Hair follicular keratinocyte (primary cell): ENCODE data around the gene RETREG1. TPM values are rescaled to one million over a fixed set of nuclear protein-coding genes. Genes with fewer than 3 reads are reported as not detected.

Experiments used
- total RNA-seq: library from RNA; depleted of rRNA; stranded (reverse); fragments of >200 nt; gene quantifications from 2 replicates; pipeline ENCODE4 v1.2.3, GENCODE V29; 2015

Gene RETREG1
- 0.47 and 0.80 TPM in 2 replicates for total RNA-seq

GRCh38 chr5:16616536-16617273 is at the start of gene RETREG1:
RETREG1 (minus strand) TSS chr5:16616997; CDS start chr5:16616971, 26 bp downstream.

DNA sequence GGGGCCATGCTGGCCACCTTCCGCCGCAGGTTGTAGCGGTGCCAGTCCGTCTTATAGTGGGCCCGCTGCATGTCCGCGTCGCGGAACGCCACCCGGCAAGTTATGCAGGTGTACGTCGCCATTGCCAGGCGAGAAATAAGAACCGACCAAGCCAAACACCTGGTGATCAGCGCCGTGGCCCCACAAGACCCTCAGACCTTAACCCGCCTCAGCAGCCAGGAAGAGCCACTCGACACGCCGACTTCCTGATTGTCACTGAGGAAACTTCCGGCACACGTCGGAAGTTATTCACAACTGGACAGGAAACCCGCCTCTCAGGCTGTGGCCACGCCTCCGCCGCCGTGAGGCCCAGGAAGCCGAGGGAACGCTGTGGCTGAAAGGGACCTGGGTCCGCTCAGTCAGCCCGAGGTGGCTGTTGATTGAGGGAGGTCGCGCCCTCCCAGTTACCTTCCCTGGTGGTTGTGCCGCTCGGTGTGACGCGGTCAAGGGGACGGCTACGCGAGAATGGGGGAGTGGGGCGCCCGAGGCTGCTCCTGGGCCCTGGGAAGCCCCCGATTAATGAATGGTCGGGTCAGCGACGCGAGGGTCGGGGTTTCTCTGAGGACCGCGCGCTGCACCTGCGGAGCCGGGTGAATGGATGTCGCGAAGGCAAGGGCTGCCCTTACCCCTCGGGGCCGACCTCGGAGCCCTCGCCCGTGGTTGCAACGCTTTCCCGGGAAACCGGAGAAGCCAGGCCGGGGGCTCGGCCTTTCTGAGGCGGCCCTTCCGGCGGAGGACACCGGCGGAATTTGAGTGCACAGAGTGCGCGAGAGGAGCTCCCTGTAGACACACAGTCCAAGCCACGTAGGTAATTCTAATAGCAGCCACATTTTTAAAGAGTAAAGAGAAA is 151.0 kb downstream of the RETREG1 start, which contains the start of gene ZNF622:
Gene ZNF622 (minus strand): TSS at position 257 of the 889 bp plus-strand sequence. CDS start 135 bp downstream, at position 122.

Other genes with a start within 250 kb of the RETREG1 start
- 26.2 and 30.5 TPM in 2 replicates for gene ZNF622, start 151.2 kb downstream of the RETREG1 start, total RNA-seq